SK-N-SH (cell line): Measurements from ENCODE around the gene OPN1MW3. TPM values are rescaled to one million over a fixed set of nuclear protein-coding genes. Genes with fewer than 3 reads are reported as not detected.

Experiments used
- CTCF ChIA-PET: fragments of 300-600, 350-600 bp; formaldehyde crosslinking; extraction: SDS; loops from one replicate; lab custom pipeline; 2021; lab: Yijun Ruan, JAX
- POLR2A ChIA-PET: fragments of 350-600 bp; sonication (Branson Sonifier 250); formaldehyde crosslinking; extraction: SDS; loops from one replicate; lab custom pipeline; 2020; ENCODE audit warnings: antibody characterized with exemption, inconsistent platforms; lab: Yijun Ruan, JAX
- DNase-seq: peaks from one replicate; pipeline ENCODE4 v3.0.0; 2012
- H2AFZ ChIP-seq: fragments of 200-600 bp; sonication (generic); 2 replicates; pipeline ENCODE4 v1.8.1; 2016; ENCODE audit warnings: antibody characterized with exemption, mild to moderate bottlenecking, low read depth
- H3F3A ChIP-seq: fragments of 200-600 bp; sonication (generic); replicated peaks from 2 replicates; pipeline ENCODE3; 2016; ENCODE audit warnings: antibody characterized with exemption, mild to moderate bottlenecking; ENCODE audit not compliant: insufficient read depth
- H3K27ac ChIP-seq, 2 experiments: fragments of 200-500 bp in 1 of 2; fragments of 200-600 bp in 1 of 2; sonication (Bioruptor generic) in 1 of 2; sonication (generic), shearing (Covaris generic) in 1 of 2; 2 replicates each; pipeline versions ENCODE4 v1.5.1 to v1.6.1; 2014 to 2016; ENCODE audit warnings: low read depth in 2 of 2, inconsistent platforms in 1 of 2, low read length in 1 of 2, mild to moderate bottlenecking in 1 of 2, mixed read lengths in 1 of 2
- H3K27me3 ChIP-seq: fragments of 200-600 bp; sonication (generic), shearing (Covaris generic); 2 replicates; pipeline ENCODE4 v1.6.1; 2016; ENCODE audit warnings: mixed run types; ENCODE audit not compliant: insufficient read depth
- H3K36me3 ChIP-seq, 2 experiments: fragments of 200-500 bp in 1 of 2; fragments of 200-600 bp in 1 of 2; sonication (Bioruptor generic) in 1 of 2; sonication (generic) in 1 of 2; replicated peaks in 1 of 2; 2 replicates each; pipeline versions ENCODE3 to v1.5.1; 2014 to 2016; ENCODE audit warnings: low read length in 1 of 2, mild to moderate bottlenecking in 1 of 2; ENCODE audit not compliant: insufficient read depth in 2 of 2, control insufficient read depth in 1 of 2
- H3K4me1 ChIP-seq, 2 experiments: fragments of 200-500 bp in 1 of 2; fragments of 200-600 bp in 1 of 2; sonication (Bioruptor generic) in 1 of 2; sonication (generic), shearing (Covaris generic) in 1 of 2; 2 replicates each; pipeline versions ENCODE4 v1.5.1 to v1.6.1; 2014 to 2016; ENCODE audit warnings: low read depth in 1 of 2, low read length in 1 of 2, mixed run types in 1 of 2; ENCODE audit not compliant: insufficient read depth in 2 of 2, control insufficient read depth in 1 of 2
- H3K4me2 ChIP-seq: fragments of 200-600 bp; sonication (generic), shearing (Covaris generic); 2 replicates; pipeline ENCODE4 v1.6.1; 2017; ENCODE audit warnings: mixed run types
- H3K4me3 ChIP-seq, 2 experiments: fragments of 200-500 bp in 1 of 2; fragments of 200-600 bp in 1 of 2; sonication (Bioruptor generic) in 1 of 2; sonication (generic), shearing (Covaris generic) in 1 of 2; 2 replicates each; pipeline versions ENCODE4 v1.5.1 to v1.8.1; 2014 to 2016; ENCODE audit warnings: low read depth in 2 of 2, inconsistent platforms in 1 of 2, low read length in 1 of 2, mild to moderate bottlenecking in 1 of 2, mixed read lengths in 1 of 2, moderate library complexity in 1 of 2
- H3K79me2 ChIP-seq: fragments of 200-600 bp; sonication (generic); 2 replicates; pipeline ENCODE4 v1.8.1; 2017; ENCODE audit warnings: mild to moderate bottlenecking; ENCODE audit not compliant: insufficient read depth
- H3K9ac ChIP-seq: fragments of 200-600 bp; sonication (generic); 2 replicates; pipeline ENCODE4 v1.6.1; 2017; ENCODE audit warnings: mixed run types
- H3K9me2 ChIP-seq: fragments of 200-600 bp; sonication (generic); 2 replicates; pipeline ENCODE4 v1.6.1; 2017; ENCODE audit warnings: mixed run types
- H3K9me3 ChIP-seq: fragments of 200-600 bp; sonication (generic); 2 replicates; pipeline ENCODE4 v1.6.1; 2017; ENCODE audit warnings: mixed run types, mild to moderate bottlenecking, moderate library complexity
- H4K20me1 ChIP-seq: fragments of 200-600 bp; sonication (generic); 2 replicates; pipeline ENCODE4 v1.6.1; 2017; ENCODE audit warnings: mild to moderate bottlenecking, mixed run types; ENCODE audit not compliant: insufficient read depth
- CHD2 ChIP-seq: fragments of 150-350 bp; IDR thresholded peaks from 2 replicates; pipeline ENCODE4 v1.6.1; 2018; ENCODE audit warnings: low read length; ENCODE audit not compliant: partially characterized antibody
- ELF1 ChIP-seq: IDR thresholded peaks from 2 replicates; pipeline ENCODE4 v1.4.0; 2012
- EZH2phosphoT487 ChIP-seq: fragments of 200-600 bp; sonication (generic); IDR thresholded peaks from 2 replicates; pipeline ENCODE4 v1.6.1; 2017; ENCODE audit warnings: low read depth, mixed run types, mild to moderate bottlenecking, antibody characterized with exemption, moderate library complexity, borderline replicate concordance
- FOXM1 ChIP-seq: IDR thresholded peaks from 2 replicates; pipeline ENCODE4 v1.4.0; 2012; ENCODE audit warnings: low read depth, mild to moderate bottlenecking
- GATA2 ChIP-seq: sonication (generic); formaldehyde crosslinking; IDR thresholded peaks from 2 replicates; pipeline ENCODE4 v1.5.0; 2020; ENCODE audit warnings: mild to moderate bottlenecking, missing genetic modification reagents
- MEF2A ChIP-seq: IDR thresholded peaks from 2 replicates; pipeline ENCODE4 v1.4.0; 2012; ENCODE audit warnings: low read depth, borderline replicate concordance
- MXI1 ChIP-seq: IDR thresholded peaks from 2 replicates; pipeline ENCODE4 v1.6.1; 2012; ENCODE audit warnings: mild to moderate bottlenecking, low read depth, low read length, improper control_type of control experiment
- NFIC ChIP-seq: IDR thresholded peaks from 2 replicates; pipeline ENCODE4 v1.4.0; 2012; ENCODE audit warnings: borderline replicate concordance
- NRF1 ChIP-seq: IDR thresholded peaks from 2 replicates; pipeline ENCODE4 v1.6.1; 2012; ENCODE audit warnings: low read depth, mild to moderate bottlenecking, low read length
- POLR2AphosphoS5 ChIP-seq: IDR thresholded peaks from 2 replicates; pipeline ENCODE4 v1.6.1; 2012; ENCODE audit warnings: low read depth, low read length
- RFX5 ChIP-seq: IDR thresholded peaks from 2 replicates; pipeline ENCODE4 v1.6.1; 2012; ENCODE audit warnings: mild to moderate bottlenecking, improper control_type of control experiment, low read length
- SMC3 ChIP-seq: IDR thresholded peaks from 2 replicates; pipeline ENCODE4 v1.6.1; 2012; ENCODE audit warnings: low read depth, low read length, improper control_type of control experiment
- TEAD4 ChIP-seq: IDR thresholded peaks from 2 replicates; pipeline ENCODE4 v1.4.0; 2012; ENCODE audit warnings: mild to moderate bottlenecking, borderline replicate concordance; ENCODE audit not compliant: insufficient read depth
- WGBS: methylation state at CpG from one replicate; pipeline ENCODE4 v1.1.6; 2017; ENCODE audit warnings: low lambda C conversion rate; 5-methylcytosine and 5-hydroxymethylcytosine counted together
- polyA plus RNA-seq, 3 experiments: library from polyadenylated mRNA; depleted of rRNA; stranded (reverse); fragments of >200 nt; gene quantifications; 2 replicates each; pipeline ENCODE4 v1.2.3, GENCODE V29; 2012
- TF ChIP-seq, protein P1 (sequence below): IDR thresholded peaks from 2 replicates; pipeline ENCODE4 v1.4.0; 2012; ENCODE audit warnings: low read depth, borderline replicate concordance
- TF ChIP-seq, protein P2 (sequence below): fragments of 200-600 bp; sonication (generic); IDR thresholded peaks from 2 replicates; pipeline ENCODE4 v1.6.1; 2017; ENCODE audit warnings: antibody characterized with exemption, mild to moderate bottlenecking, moderate library complexity
- TF ChIP-seq, protein P3 (sequence below): IDR thresholded peaks from 2 replicates; pipeline ENCODE4 v1.6.1; 2012; ENCODE audit warnings: mild to moderate bottlenecking, low read depth, low read length, moderate library complexity
- TF ChIP-seq, protein P4 (sequence below): IDR thresholded peaks from 2 replicates; pipeline ENCODE4 v1.4.0; 2012; ENCODE audit warnings: low read depth

OPN1MW3 gene
- polyA plus RNA-seq, 1 of the 3 experiments (the other 2 are of a cell fraction): not detected

DNA sequence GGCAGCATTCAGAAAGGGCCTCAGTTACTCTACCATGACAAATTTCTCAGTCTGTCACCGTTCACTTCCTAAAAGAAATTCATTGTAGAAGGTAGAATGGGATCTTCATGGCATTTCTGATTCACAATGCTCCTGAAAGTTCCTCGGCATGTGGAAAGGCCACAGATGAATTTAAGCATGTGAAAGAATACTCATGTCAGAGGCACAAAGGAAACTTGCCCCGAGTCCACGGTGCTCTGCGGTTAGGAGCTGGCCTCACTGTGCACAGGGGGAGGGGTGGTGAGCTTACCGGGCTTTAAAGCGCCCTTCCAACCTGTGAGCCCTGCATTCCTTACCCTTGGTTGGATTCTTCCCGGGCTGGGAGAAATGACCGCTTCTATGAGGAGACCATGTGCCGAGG, 47.5 kb downstream of the OPN1MW3 start:
- H3K36me3 ChIP-seq: no peaks in the 10 kb centered on the region
- H4K20me1 ChIP-seq: no peaks in the 10 kb centered on the region
- peaks cover 26% of the 10 kb centered on the region for H3K27me3 ChIP-seq
- no peak for DNase-seq
- no peaks in the 10 kb centered on the region for H3F3A ChIP-seq
- H3K27ac ChIP-seq: no peak overlapping the region
- H3K79me2 ChIP-seq: no peaks in the 10 kb centered on the region
- H3K4me3 ChIP-seq: no peak overlapping the region
- POLR2A ChIA-PET: no interaction called here
- no peak overlapping the region for H3K4me2 ChIP-seq
- H3K4me1 ChIP-seq: peaks cover 0 to 5% of the 10 kb centered on the region in 2 experiments; a peak in 1 of 4 replicates
- H3K9me3 ChIP-seq: no peaks in the 10 kb centered on the region
- CTCF ChIA-PET: interaction anchor here (0.7 to 1.1 kb wide), 2 partner anchors 9 to 286 kb away, joined by 3 read pairs; no protein-coding TSS in a partner anchor
- H3K9me2 ChIP-seq: no peaks in the 10 kb centered on the region
- 48% methylated on average over 10 of the region's 10 CpGs for WGBS
- H3K9ac ChIP-seq: no peak overlapping the region
- no peak for TF ChIP-seq CHD2
- TF ChIP-seq SMC3: no peak
- TF ChIP-seq ELF1: no peak
- TF ChIP-seq NRF1: no peak
- TF ChIP-seq NFIC: no peak
- no peak for TF ChIP-seq EZH2phosphoT487
- no peak overlapping the region for H2AFZ ChIP-seq

DNA sequence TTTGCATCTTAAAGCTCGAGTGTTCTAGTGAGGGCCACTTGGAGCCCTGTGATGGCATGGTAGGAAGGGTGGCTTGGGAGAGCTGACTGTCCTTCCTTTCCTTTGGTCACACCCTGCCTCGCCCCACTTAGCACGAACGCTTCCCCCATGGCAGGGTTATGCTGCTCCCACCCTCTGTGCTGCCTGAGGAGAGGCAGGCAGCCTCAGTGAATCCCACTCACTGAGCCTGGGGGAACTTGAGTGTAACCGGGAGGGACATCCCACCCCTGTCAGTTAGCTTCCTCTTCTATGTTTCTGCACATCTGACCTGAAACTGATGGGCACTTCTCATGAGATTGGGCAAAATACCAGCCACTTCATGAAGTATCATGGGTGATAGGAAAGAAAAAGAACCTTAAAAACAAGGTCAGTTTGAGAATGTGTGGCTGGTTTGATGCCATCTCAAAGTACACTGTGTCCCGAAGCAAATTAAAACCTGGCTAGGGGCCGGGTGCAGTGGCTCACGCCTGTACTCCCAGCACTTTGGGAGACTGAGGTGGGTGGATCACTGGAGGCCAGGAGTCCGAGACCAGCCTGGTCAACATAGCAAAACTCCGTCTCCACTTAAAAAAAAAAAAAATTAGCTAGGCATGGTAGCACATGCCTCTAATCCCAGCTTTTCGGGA, 48.3 kb downstream of the OPN1MW3 start:
- H3K9ac ChIP-seq: no peak overlapping the region
- H4K20me1 ChIP-seq: no peaks in the 10 kb centered on the region
- H3K36me3 ChIP-seq: no peaks in the 10 kb centered on the region
- CTCF ChIA-PET: no interaction called here
- POLR2A ChIA-PET: no interaction called here
- peaks cover 0 to 5% of the 10 kb centered on the region in 2 experiments; a peak in 1 of 4 replicates for H3K4me1 ChIP-seq
- no peaks in the 10 kb centered on the region for H3K79me2 ChIP-seq
- H3K4me2 ChIP-seq: no peak overlapping the region
- H3K27ac ChIP-seq: no peak overlapping the region
- H3K9me2 ChIP-seq: no peaks in the 10 kb centered on the region
- 51% methylated on average over 11 of the region's 11 CpGs for WGBS
- DNase-seq: no peak
- no peak overlapping the region for H3K4me3 ChIP-seq
- TF ChIP-seq RFX5 (no peak), ELF1 (no peak), FOXM1 (no peak), MXI1 (no peak), POLR2AphosphoS5 (no peak), NRF1 (no peak), SMC3 (no peak), MEF2A (no peak), GATA2 (CRISPR knock-in tag) (no peak), TEAD4 (no peak)
- TF ChIP-seq, protein P1, sequence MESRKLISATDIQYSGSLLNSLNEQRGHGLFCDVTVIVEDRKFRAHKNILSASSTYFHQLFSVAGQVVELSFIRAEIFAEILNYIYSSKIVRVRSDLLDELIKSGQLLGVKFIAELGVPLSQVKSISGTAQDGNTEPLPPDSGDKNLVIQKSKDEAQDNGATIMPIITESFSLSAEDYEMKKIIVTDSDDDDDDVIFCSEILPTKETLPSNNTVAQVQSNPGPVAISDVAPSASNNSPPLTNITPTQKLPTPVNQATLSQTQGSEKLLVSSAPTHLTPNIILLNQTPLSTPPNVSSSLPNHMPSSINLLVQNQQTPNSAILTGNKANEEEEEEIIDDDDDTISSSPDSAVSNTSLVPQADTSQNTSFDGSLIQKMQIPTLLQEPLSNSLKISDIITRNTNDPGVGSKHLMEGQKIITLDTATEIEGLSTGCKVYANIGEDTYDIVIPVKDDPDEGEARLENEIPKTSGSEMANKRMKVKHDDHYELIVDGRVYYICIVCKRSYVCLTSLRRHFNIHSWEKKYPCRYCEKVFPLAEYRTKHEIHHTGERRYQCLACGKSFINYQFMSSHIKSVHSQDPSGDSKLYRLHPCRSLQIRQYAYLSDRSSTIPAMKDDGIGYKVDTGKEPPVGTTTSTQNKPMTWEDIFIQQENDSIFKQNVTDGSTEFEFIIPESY: no peak
- TF ChIP-seq, protein P2, sequence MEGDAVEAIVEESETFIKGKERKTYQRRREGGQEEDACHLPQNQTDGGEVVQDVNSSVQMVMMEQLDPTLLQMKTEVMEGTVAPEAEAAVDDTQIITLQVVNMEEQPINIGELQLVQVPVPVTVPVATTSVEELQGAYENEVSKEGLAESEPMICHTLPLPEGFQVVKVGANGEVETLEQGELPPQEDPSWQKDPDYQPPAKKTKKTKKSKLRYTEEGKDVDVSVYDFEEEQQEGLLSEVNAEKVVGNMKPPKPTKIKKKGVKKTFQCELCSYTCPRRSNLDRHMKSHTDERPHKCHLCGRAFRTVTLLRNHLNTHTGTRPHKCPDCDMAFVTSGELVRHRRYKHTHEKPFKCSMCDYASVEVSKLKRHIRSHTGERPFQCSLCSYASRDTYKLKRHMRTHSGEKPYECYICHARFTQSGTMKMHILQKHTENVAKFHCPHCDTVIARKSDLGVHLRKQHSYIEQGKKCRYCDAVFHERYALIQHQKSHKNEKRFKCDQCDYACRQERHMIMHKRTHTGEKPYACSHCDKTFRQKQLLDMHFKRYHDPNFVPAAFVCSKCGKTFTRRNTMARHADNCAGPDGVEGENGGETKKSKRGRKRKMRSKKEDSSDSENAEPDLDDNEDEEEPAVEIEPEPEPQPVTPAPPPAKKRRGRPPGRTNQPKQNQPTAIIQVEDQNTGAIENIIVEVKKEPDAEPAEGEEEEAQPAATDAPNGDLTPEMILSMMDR: no peak
- TF ChIP-seq, protein P3, sequence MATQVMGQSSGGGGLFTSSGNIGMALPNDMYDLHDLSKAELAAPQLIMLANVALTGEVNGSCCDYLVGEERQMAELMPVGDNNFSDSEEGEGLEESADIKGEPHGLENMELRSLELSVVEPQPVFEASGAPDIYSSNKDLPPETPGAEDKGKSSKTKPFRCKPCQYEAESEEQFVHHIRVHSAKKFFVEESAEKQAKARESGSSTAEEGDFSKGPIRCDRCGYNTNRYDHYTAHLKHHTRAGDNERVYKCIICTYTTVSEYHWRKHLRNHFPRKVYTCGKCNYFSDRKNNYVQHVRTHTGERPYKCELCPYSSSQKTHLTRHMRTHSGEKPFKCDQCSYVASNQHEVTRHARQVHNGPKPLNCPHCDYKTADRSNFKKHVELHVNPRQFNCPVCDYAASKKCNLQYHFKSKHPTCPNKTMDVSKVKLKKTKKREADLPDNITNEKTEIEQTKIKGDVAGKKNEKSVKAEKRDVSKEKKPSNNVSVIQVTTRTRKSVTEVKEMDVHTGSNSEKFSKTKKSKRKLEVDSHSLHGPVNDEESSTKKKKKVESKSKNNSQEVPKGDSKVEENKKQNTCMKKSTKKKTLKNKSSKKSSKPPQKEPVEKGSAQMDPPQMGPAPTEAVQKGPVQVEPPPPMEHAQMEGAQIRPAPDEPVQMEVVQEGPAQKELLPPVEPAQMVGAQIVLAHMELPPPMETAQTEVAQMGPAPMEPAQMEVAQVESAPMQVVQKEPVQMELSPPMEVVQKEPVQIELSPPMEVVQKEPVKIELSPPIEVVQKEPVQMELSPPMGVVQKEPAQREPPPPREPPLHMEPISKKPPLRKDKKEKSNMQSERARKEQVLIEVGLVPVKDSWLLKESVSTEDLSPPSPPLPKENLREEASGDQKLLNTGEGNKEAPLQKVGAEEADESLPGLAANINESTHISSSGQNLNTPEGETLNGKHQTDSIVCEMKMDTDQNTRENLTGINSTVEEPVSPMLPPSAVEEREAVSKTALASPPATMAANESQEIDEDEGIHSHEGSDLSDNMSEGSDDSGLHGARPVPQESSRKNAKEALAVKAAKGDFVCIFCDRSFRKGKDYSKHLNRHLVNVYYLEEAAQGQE: no peak
- TF ChIP-seq, protein P4, sequence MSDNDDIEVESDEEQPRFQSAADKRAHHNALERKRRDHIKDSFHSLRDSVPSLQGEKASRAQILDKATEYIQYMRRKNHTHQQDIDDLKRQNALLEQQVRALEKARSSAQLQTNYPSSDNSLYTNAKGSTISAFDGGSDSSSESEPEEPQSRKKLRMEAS: no peak
- no peak overlapping the region for H2AFZ ChIP-seq
- H3K9me3 ChIP-seq: no peaks in the 10 kb centered on the region
- peaks cover 32% of the 10 kb centered on the region for H3K27me3 ChIP-seq
- H3F3A ChIP-seq: no peaks in the 10 kb centered on the region
